ENCODE measurements around the gene ITIH1.

ITIH1 gene

GRCh38 chr3:52790741-52791140 is 13.3 kb downstream of the ITIH1 start:
- DNase-seq: no peak

- no peak for DNase-seq
Observed at GRCh38 chr3:52791366-52791765, 14.0 kb downstream of the ITIH1 start.

GRCh38 chr3:52791928-52792327 is 14.5 kb downstream of the ITIH1 start:
- no peak for DNase-seq

GRCh38 chr3:52792413-52792812 is 15.0 kb downstream of the ITIH1 start:
- no peak for DNase-seq

GRCh38 chr3:52792961-52793695 is 15.7 kb downstream of the ITIH1 start:
- no peak for DNase-seq

GRCh38 chr3:52793702-52794611 is 16.6 kb downstream of the ITIH1 start:
- no peak for DNase-seq

- DNase-seq: no peak
Observed at GRCh38 chr3:52794612-52795099, 17.3 kb downstream of the ITIH1 start, which contains the start of gene ITIH3. Gene ITIH3 (plus strand): TSS chr3:52794796. CDS start chr3:52794804, 8 bp downstream.

GRCh38 chr3:52795298-52795900 is 18.0 kb downstream of the ITIH1 start:
- no peak for DNase-seq

GRCh38 chr3:52796411-52796810 is 19.0 kb downstream of the ITIH1 start:
- no peak for DNase-seq

GRCh38 chr3:52798376-52798977 is 21.1 kb downstream of the ITIH1 start:
- DNase-seq: no peak

GRCh38 chr3:52798978-52799476 is 21.6 kb downstream of the ITIH1 start:
- no peak for DNase-seq

- no peak for DNase-seq
Observed at GRCh38 chr3:52800079-52800478, 22.7 kb downstream of the ITIH1 start.

GRCh38 chr3:52801839-52802238 is 24.4 kb downstream of the ITIH1 start:
- no peak for DNase-seq

- no peak for DNase-seq
Observed at GRCh38 chr3:52805270-52806039, 28.1 kb downstream of the ITIH1 start.

GRCh38 chr3:52809149-52809548 is 31.8 kb downstream of the ITIH1 start:
- DNase-seq: no peak

- no peak for DNase-seq
Observed at GRCh38 chr3:52809662-52810377, 32.4 kb downstream of the ITIH1 start.

GRCh38 chr3:52810923-52811322 is 33.5 kb downstream of the ITIH1 start:
- no peak for DNase-seq

GRCh38 chr3:52811452-52812011 is 34.1 kb downstream of the ITIH1 start:
- no peak for DNase-seq

GRCh38 chr3:52813810-52814209 is 36.4 kb downstream of the ITIH1 start:
- DNase-seq: no peak

- no peak for DNase-seq
Observed at GRCh38 chr3:52816199-52816598, 38.8 kb downstream of the ITIH1 start.

GRCh38 chr3:52816654-52817053 is 39.3 kb downstream of the ITIH1 start:
- no peak for DNase-seq
